Activated naive CD4-positive, alpha-beta T cell treated with anti-CD3 and anti-CD28 coated beads, Interleukin-2, amount 50 U/mL, for 24 hours (primary cell): ENCODE results near the gene DUS1L.

Experiments used
- H3K27ac Mint-ChIP-seq: one replicate; pipeline ENCODE4 v1.8.0; 2021; ENCODE audit warnings: mild to moderate bottlenecking, mixed read lengths
- H3K27me3 Mint-ChIP-seq: one replicate; pipeline ENCODE4 v1.8.0; 2021; ENCODE audit warnings: mixed read lengths
- H3K36me3 Mint-ChIP-seq: one replicate; pipeline ENCODE4 v1.8.0; 2021; ENCODE audit warnings: mixed read lengths
- H3K4me1 Mint-ChIP-seq: one replicate; pipeline ENCODE4 v1.8.0; 2021; ENCODE audit warnings: mixed read lengths
- H3K4me3 Mint-ChIP-seq: one replicate; pipeline ENCODE4 v1.8.0; 2021; ENCODE audit warnings: mild to moderate bottlenecking, mixed read lengths
- H3K9me3 Mint-ChIP-seq: one replicate; pipeline ENCODE4 v1.8.0; 2021; ENCODE audit warnings: mixed read lengths

Gene DUS1L

DNA sequence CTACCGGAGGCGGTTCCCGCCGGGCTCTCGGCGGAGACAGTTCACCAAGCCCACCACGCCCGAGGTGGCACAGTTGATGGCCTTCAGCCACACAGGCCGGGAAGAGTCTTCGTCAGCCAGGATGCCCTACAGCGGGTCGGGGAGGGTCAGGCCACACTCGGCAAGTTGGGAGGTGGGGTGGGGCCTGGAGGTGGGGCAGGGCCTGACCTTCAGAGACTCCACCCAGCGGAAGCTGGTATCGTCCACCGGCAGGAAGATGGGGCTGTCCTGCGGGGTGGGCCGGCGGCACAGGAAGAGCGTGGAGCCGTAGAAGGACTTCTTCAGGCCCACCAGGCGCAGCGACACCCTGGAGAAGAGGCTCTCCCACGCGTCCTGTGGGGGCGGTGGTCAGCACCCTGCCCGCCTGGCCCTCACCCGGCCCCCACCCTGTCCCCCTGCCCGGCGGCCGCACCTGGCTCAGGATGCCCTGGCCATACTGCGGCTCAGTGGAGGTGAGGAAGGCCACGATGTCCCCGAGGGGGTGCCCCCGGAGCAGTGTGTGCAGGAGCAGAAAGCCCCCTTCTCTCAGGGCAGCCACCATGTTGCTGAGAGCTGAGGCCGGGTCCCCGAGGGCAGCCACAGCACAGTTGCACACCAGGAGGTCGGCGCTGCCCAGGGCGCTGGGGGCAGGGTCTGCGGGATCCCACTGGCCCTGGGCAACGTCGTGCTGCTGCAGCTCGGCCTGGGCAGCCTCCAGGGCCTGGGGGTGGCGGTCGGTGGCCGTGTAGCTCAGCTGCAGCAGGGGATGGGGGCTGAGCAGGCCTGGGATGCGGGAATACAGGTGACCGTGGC, 19.6 kb upstream of the DUS1L start:
- no peaks in the 10 kb centered on the region for H3K36me3 Mint-ChIP-seq
- no peak overlapping the region for H3K4me3 Mint-ChIP-seq
- H3K9me3 Mint-ChIP-seq: no peaks in the 10 kb centered on the region
- no peak overlapping the region for H3K27ac Mint-ChIP-seq
- H3K4me1 Mint-ChIP-seq: no peaks in the 10 kb centered on the region
- H3K27me3 Mint-ChIP-seq: no peaks in the 10 kb centered on the region

DNA sequence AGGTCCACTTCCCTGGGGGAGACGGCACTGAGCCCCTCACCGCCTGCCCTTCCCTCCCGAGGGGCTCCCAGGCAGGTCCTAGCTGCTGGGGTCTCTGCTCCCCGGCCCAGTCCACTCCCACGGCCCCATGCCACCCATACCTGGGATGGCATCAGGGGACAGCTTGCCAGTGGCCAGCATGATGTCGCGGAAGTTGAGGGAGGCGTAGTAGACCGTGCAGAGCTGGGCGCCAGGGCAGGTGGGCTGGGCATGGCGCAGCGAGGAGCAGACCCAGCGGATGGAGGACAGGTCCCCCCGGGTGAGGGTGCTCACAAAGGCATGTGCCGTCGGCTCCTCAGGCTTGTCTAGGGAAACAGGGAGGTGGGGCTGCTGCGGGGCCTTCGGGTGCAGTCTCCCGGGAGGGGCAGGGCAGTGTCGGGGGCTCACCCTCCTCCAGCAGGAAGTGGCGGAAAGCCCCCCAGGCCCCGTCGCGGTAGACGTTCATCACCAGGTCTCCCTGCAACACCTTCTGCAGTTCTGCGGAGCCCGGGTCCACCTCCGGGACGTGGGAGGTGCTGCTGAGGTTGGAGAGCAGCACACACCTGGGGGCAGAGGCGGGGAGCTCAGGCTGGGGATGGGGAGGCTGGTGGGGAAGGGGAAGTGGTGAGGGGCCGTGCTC, 18.9 kb upstream of the DUS1L start:
- Mint-ChIP-seq H3K36me3 (no peaks in the 10 kb centered on the region), H3K27ac (no peak overlapping the region), H3K4me1 (no peaks in the 10 kb centered on the region), H3K27me3 (no peaks in the 10 kb centered on the region), H3K9me3 (no peaks in the 10 kb centered on the region), H3K4me3 (no peak overlapping the region)

DNA sequence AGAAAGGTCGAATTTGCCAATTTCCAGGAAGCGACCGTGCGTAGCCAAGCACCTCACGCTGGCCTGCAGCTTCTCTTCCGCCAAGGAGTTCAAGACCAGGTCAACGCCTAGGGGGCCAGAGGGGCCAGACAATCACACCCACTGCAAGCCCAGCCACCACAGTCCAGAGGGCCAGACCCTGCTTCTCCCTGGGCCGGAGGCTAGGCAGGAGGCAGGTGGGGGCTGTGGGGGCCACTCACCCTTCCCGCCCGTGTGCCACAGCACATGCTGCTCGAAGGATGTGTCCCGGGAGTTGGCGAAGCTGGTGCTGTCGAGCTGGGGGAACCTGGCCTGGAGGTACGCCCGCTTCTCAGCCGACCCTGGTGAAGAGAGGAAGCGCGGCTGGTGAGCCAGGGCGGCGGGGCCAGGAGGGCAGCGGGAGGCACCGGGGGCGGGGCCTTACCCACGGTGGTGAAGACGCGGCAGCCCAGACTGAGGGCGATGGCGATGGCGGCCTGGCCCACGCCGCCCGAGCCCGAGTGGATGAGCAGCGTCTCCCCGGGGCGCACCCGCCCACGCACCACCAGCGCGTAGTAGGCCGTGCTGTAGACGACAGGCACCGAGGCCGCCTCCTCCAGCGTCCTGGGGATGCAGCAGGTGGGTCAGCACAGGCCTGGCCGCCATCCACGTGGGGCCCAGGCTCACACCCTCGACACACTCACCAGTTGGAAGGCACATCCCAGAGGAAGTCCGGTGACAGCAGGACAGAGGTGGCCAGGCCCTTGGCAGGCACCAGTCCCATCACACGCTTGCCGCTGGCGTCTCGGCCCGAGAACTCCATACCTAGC, 18.1 kb upstream of the DUS1L start:
- no peaks in the 10 kb centered on the region for H3K4me1 Mint-ChIP-seq
- H3K36me3 Mint-ChIP-seq: no peaks in the 10 kb centered on the region
- no peaks in the 10 kb centered on the region for H3K27me3 Mint-ChIP-seq
- no peaks in the 10 kb centered on the region for H3K9me3 Mint-ChIP-seq
- no peak overlapping the region for H3K4me3 Mint-ChIP-seq
- H3K27ac Mint-ChIP-seq: no peak overlapping the region

DNA sequence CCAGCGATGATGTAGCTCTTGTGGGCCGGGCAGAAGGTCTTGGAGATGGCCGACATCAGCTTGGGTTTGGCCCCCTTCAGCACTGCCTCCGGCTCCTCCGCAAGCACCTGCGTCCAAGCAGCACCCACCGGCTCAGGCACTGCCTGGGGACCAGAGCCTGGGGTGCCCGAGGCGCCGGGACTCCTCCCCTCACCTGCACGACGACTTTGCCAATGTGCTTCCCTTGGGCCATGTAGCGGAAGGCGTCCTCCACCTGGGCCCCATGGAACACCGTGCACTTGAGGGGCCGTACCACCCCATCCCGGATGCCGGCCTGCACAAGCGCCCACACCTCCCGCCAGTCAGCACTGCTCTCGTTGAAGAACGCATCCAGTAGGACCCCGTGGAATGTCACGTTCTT, 17.4 kb upstream of the DUS1L start:
- Mint-ChIP-seq H3K27me3 (no peaks in the 10 kb centered on the region), H3K27ac (no peak overlapping the region), H3K4me1 (no peaks in the 10 kb centered on the region), H3K9me3 (no peaks in the 10 kb centered on the region), H3K36me3 (no peaks in the 10 kb centered on the region), H3K4me3 (no peak overlapping the region)

DNA sequence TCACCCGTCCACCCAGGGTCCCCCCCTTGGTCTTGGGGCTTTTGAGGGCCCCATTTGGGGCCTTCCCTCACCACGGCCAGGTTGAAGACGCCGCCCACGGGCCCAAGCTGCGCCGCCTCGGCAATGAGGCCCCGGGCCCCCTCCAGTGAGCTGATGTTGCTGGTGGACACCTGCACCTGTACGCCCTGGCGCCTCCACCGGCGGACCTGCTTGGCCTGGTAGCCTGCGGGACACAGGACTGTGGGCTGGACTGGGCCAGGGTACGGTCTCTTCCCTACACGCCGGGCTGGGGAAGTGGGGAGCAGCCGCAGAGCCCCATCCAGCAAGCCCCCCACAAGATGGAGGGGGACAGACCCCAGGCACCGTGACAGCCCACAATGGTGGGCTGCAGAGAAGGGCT, 16.9 kb upstream of the DUS1L start:
- no peak overlapping the region for H3K27ac Mint-ChIP-seq
- no peak overlapping the region for H3K4me3 Mint-ChIP-seq
- no peaks in the 10 kb centered on the region for H3K27me3 Mint-ChIP-seq
- H3K4me1 Mint-ChIP-seq: no peaks in the 10 kb centered on the region
- H3K36me3 Mint-ChIP-seq: no peaks in the 10 kb centered on the region
- no peaks in the 10 kb centered on the region for H3K9me3 Mint-ChIP-seq

DNA sequence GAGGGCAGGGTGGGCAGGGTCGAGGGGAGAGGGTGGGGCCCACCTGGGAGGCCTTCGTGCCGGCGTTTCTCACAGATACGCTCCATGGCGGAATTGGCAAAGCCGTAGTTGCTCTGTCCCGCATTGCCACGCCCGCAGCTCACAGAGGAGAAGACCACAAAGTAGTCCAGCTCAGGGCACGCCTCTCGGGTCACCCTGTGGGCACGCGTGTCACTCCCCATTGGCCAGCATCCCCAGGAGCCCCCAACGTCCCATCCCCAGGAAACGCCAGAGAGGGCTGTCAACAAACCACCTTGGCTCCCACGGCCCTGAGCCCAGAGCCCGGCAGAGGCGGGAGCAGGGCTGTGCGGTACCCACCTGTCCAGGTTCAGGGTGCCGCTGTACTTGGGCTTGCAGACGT, 16.4 kb upstream of the DUS1L start:
- no peaks in the 10 kb centered on the region for H3K9me3 Mint-ChIP-seq

DNA sequence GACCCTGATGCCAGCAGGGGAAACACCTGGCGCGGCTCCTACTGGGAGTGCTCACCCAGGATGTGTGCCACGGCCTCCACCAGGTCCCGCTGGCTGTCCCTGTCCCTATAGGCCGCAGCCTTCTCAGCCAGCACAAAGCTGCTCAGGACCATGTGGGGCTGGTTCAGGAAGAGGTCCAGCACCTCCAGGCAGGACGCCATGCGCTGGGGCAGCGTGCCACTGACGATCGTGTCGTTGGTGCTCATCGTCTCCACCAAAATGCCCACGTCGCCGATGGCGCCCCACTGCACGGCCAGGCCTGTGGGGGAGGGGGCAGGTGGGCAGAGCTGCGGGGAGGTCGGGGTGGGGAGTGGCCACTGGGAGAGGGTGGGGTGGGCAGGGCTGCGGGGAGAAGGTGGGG, 15.9 kb upstream of the DUS1L start:
- no peaks in the 10 kb centered on the region for H3K27me3 Mint-ChIP-seq
- H3K36me3 Mint-ChIP-seq: no peaks in the 10 kb centered on the region
- H3K4me3 Mint-ChIP-seq: no peak overlapping the region
- no peaks in the 10 kb centered on the region for H3K9me3 Mint-ChIP-seq
- no peaks in the 10 kb centered on the region for H3K4me1 Mint-ChIP-seq
- no peak overlapping the region for H3K27ac Mint-ChIP-seq

More for the DNA sequence above, 16.4 kb upstream of the DUS1L start:
- H3K27me3 Mint-ChIP-seq: no peaks in the 10 kb centered on the region
- no peak overlapping the region for H3K4me3 Mint-ChIP-seq
- no peaks in the 10 kb centered on the region for H3K4me1 Mint-ChIP-seq
- no peak overlapping the region for H3K27ac Mint-ChIP-seq
- H3K36me3 Mint-ChIP-seq: no peaks in the 10 kb centered on the region

DNA sequence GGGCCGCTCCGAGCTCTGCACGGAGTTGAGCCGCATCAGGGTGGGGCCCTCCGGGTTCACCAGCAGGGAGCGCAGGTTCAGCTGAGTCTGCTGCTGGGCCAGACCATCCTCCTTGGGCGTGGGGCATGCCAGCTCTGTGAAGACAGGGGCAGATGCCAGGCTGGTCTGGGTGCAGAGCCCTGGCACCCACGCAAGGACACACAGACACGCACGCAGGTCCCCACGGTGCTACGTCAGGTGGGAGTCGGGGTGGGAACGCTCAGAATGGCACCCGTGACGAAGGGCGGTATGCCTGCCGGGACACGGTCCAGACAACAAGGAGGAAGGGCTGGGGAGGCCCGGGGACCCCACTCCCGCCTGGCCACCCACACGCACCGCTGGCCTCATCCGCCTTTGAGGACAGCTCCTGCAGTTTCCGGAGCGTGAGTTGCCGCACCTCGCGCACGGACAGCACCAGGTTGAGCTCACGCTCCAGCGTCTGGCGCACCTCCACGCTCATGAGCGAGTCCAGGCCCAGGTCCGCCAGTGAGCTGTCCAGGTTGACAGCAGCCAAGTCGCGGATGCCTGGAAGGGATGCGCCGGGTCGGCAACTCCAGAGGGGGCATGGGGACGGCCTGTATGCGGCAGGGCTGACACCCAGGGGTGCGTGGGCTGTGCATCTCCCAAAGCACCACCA, 15.3 kb upstream of the DUS1L start:
- H3K27ac Mint-ChIP-seq: no peak overlapping the region
- no peaks in the 10 kb centered on the region for H3K27me3 Mint-ChIP-seq
- no peaks in the 10 kb centered on the region for H3K4me1 Mint-ChIP-seq
- H3K36me3 Mint-ChIP-seq: no peaks in the 10 kb centered on the region
- H3K9me3 Mint-ChIP-seq: no peaks in the 10 kb centered on the region
- H3K4me3 Mint-ChIP-seq: no peak overlapping the region

DNA sequence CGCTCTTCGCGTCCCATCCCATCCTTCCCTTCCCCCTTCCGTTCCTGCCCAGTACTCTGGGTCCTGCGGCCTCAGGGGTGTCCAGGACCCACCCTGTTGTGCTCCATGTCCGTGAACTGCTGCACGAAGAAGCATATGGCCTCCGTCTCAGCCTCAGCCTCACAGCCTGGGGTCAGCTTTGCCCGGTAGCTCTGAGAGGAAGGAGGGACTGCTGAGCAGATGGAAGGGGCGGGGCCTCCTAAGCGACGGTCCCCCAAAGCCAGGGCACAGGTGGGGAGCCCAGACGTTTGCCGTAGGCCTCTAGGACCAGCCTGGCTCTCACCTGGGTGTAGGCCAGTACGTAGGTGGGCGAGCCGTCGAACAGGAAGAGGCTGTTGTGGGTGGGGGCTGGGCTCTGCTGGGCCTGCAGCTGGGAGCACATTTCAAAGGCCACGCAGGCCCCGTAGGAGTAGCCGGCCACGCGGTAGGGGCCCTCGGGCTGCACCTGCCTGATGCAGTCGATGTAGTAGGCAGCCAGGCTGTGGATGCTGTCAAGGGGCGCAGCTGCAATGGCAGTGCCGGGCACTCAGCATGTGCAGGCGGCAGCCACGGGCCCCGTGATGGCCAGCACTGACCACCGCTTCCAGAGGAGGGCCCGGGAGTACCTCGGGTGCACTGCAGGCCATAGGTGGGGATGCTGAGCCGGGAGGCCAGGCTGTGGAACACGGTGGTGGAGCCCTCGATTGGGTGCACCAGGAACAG, 14.6 kb upstream of the DUS1L start:
- Mint-ChIP-seq H3K27me3 (no peaks in the 10 kb centered on the region), H3K27ac (no peak overlapping the region), H3K4me3 (no peak overlapping the region), H3K9me3 (no peaks in the 10 kb centered on the region), H3K4me1 (no peaks in the 10 kb centered on the region), H3K36me3 (no peaks in the 10 kb centered on the region)

DNA sequence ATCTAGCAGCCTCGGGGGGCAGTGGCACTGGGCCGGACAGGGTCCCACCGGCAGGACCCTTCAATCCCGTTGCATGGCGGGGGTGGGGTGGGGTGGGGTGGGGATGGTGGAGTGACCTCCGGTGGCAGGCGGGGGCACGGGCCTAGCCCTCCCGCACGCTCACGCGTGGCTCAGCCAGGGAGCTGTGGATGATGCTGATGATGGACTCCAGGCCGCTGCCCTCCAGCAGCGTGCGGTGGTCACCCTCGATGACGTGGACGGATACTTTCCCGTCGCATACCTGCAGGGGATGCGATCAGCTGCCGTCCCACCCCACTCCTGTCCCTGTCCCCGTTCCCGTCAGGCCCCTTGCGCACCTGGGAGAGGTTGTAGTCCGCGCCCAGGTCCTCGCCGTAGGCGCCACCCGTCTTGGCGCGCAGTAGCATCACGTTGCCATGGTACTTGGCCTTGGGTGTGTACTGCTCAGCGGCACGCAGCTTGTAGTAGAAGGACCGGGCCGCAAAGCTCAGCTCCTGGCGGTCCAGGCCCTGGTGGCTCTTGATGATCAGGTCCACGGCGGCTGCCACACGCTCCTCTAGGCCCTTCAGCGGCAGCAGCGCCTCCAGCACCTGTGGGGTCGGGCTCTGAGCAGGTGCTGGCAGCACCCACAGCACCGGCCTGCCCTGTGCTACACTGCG, 13.5 kb upstream of the DUS1L start:
- no peaks in the 10 kb centered on the region for H3K27me3 Mint-ChIP-seq
- no peaks in the 10 kb centered on the region for H3K4me1 Mint-ChIP-seq
- H3K4me3 Mint-ChIP-seq: no peak overlapping the region
- H3K27ac Mint-ChIP-seq: no peak overlapping the region
- H3K36me3 Mint-ChIP-seq: no peaks in the 10 kb centered on the region
- H3K9me3 Mint-ChIP-seq: no peaks in the 10 kb centered on the region

DNA sequence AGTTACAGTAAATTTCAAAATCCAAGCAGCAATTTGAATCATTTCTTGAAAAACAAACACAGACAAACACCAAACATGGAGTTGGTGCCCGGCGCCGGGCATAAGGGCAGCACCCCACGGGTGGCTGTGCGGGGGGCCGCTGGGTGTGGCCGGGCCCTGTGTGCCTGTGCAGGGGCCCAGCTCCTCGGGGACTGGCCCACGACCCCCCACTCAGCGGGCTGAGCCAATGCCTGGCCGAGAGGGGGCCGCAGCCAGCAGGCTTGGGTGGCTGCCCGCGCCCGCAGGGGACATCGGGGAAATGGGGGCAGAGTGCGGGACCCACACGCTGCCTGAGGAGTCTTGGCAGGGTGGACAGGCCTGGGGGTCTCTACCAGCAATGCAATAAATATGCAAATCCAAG, 12.8 kb upstream of the DUS1L start:
- H3K27me3 Mint-ChIP-seq: no peaks in the 10 kb centered on the region
- no peaks in the 10 kb centered on the region for H3K36me3 Mint-ChIP-seq
- no peaks in the 10 kb centered on the region for H3K9me3 Mint-ChIP-seq
- H3K4me3 Mint-ChIP-seq: no peak overlapping the region
- no peak overlapping the region for H3K27ac Mint-ChIP-seq
- no peaks in the 10 kb centered on the region for H3K4me1 Mint-ChIP-seq

DNA sequence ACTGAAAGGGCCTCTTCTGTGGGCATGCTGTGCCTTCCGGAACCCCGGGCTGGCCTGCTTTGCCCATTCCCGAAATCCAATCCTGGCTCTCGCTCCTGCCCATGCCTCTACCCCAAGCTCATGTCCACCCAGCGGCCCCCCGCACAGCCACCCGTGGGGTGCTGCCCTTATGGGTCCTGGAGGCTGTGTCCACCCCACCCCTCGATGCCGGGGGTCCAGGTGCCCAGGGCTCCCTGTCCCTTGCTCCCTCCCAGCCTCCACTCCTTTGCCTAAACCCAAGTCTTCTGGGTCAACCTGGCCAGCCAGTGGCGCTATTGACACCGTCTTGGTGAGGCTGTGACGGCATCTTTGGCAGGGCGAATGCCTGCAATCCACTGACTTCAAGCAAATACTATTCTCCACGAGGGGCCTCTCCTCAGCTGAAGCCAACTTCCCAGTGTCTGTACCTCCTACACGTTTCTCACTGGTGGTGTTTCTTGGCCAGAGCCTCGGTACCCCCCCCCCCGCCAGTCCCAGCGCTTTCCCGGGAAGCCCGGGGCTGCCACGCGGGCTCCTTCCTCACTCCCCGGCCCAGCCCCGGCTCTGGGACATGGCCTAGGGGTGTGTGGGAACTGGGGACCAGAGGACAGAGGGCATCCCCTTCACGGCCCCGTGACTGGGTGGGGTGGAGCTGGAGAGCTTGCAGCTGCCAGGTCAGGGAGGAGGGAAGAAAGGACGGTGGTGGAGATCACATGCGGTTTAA, 12.2 kb upstream of the DUS1L start:
- Mint-ChIP-seq H3K9me3 (no peaks in the 10 kb centered on the region), H3K27me3 (no peaks in the 10 kb centered on the region), H3K4me3 (no peak overlapping the region), H3K36me3 (no peaks in the 10 kb centered on the region), H3K27ac (no peak overlapping the region), H3K4me1 (no peaks in the 10 kb centered on the region)

DNA sequence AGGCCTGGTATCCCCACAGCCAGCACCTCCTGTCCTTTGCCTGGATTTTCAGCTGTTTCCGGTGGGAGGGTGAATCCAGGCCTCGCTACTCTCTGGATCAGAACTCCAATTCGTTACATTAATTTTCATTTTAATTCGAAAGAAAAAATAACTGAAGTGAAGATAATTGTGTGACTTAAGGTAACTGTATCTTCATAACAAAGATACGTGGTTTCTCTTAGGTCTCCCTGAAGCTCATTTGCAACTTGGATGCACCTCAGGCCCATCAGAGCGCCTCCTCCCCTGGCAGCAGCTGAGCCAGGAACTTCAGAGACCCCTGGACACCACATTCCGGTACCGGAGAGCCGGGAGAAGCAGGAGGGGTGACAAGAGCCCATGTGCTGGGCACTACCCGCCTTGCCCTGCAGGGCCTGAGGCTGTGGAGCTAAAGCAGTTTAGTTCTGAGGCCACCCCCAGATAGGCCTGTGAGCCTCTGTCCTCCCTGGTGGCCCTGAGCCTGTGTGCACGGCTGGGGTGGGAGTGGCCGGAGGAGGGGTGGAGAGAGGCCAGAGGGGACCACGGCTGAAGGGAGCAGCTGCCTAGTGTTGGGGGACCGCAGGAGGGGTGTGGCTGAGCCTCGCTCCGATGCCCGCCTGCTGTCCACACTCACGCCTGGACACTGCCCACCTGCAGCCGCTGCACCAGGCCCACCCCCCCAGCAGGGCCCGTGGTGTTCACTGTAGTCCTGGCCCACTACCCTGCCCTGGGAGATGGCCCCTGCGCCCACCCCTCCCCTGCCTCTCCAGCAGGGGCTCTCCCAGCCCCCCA, 11.4 kb upstream of the DUS1L start:
- H3K27ac Mint-ChIP-seq: peak overlapping the region; percentile 23
- H3K4me1 Mint-ChIP-seq: no peaks in the 10 kb centered on the region
- no peaks in the 10 kb centered on the region for H3K27me3 Mint-ChIP-seq
- H3K4me3 Mint-ChIP-seq: no peak overlapping the region
- H3K9me3 Mint-ChIP-seq: no peaks in the 10 kb centered on the region
- no peaks in the 10 kb centered on the region for H3K36me3 Mint-ChIP-seq
